Neural progenitor cell (in vitro differentiated cells): ENCODE results near the gene DENND5A.

Experiments
- CTCF ChIP-seq: fragments of 200-600 bp; sonication (generic); IDR thresholded peaks from 2 replicates; pipeline ENCODE4 v1.5.1; 2017; ENCODE audit warnings: antibody characterized with exemption, mild to moderate bottlenecking
- EZH2phosphoT487 ChIP-seq: fragments of 200-600 bp; sonication (generic); IDR thresholded peaks from 2 replicates; pipeline ENCODE4 v1.6.1; 2017; ENCODE audit warnings: antibody characterized with exemption

- TF ChIP-seq CTCF (no peak), EZH2phosphoT487 (no peak)
Measured at GRCh38 chr11:9201372-9202162, 63.6 kb downstream of the DENND5A start.
